ENCODE data around the gene ACTR1B.
"Not testable (repeated sequence)": the region's sequence is repeated elsewhere in the genome, so short reads cannot be mapped to it uniquely, and the experiment has no call there.

Gene ACTR1B

GRCh38 chr2:97663962-97664635 is at the start of gene ACTR1B:
Gene ACTR1B (minus strand): TSS chr2:97664044. CDS start chr2:97663890, 154 bp downstream.
- peak; percentile 98 for DNase-seq

- no peak for DNase-seq
Observed at GRCh38 chr2:97712693-97713295, 49.0 kb upstream of the ACTR1B start.

GRCh38 chr2:97712175-97712574 is 48.3 kb upstream of the ACTR1B start:
- DNase-seq: not testable (repeated sequence)

- no peak for DNase-seq
Observed at GRCh38 chr2:97711394-97711711, 47.5 kb upstream of the ACTR1B start.

GRCh38 chr2:97708608-97709007 is 44.8 kb upstream of the ACTR1B start:
- no peak for DNase-seq

- DNase-seq: no peak
Observed at GRCh38 chr2:97708048-97708380, 44.2 kb upstream of the ACTR1B start.

- no peak for DNase-seq
Observed at GRCh38 chr2:97707362-97708047, 43.7 kb upstream of the ACTR1B start.

GRCh38 chr2:97706708-97707345 is 43.0 kb upstream of the ACTR1B start:
- no peak for DNase-seq

- no peak for DNase-seq
Observed at GRCh38 chr2:97706112-97706511, 42.3 kb upstream of the ACTR1B start.

GRCh38 chr2:97704989-97705388 is 41.1 kb upstream of the ACTR1B start:
- no peak for DNase-seq

- DNase-seq: peak; percentile 62
Observed at GRCh38 chr2:97703741-97704140, 39.9 kb upstream of the ACTR1B start.

GRCh38 chr2:97702731-97703470 is 39.1 kb upstream of the ACTR1B start:
- no peak for DNase-seq

- no peak for DNase-seq
Observed at GRCh38 chr2:97701851-97702465, 38.1 kb upstream of the ACTR1B start.

GRCh38 chr2:97701186-97701585 is 37.3 kb upstream of the ACTR1B start:
- DNase-seq: no peak

GRCh38 chr2:97699765-97700444 is 36.1 kb upstream of the ACTR1B start:
- peak; percentile 68 for DNase-seq

- DNase-seq: no peak
Observed at GRCh38 chr2:97698530-97698929, 34.7 kb upstream of the ACTR1B start.

GRCh38 chr2:97697252-97698235 is 33.7 kb upstream of the ACTR1B start:
- DNase-seq: peak; percentile 85

GRCh38 chr2:97695744-97696143 is 31.9 kb upstream of the ACTR1B start:
- DNase-seq: no peak

- no peak for DNase-seq
Observed at GRCh38 chr2:97693476-97693875, 29.6 kb upstream of the ACTR1B start.

- no peak for DNase-seq
Observed at GRCh38 chr2:97691166-97691565, 27.3 kb upstream of the ACTR1B start.

Data from inflammatory macrophage treated with lipopolysaccharide for 4 hours (primary cell).